ENCODE data around the gene CNGA1. TPM values are rescaled to one million over a fixed set of nuclear protein-coding genes. Genes with fewer than 3 reads are reported as not detected.

The CNGA1 gene
- total and polyA plus RNA-seq, 2 donors (not counting 3 experiments of a cell fraction or from before 2014, with no cell fraction given) = not detected

GRCh38 chr4:48043504-48043903 lies 27.0 kb upstream of the CNGA1 start:
- no TSS peak for BruUV-seq (replicated peaks)

DNA sequence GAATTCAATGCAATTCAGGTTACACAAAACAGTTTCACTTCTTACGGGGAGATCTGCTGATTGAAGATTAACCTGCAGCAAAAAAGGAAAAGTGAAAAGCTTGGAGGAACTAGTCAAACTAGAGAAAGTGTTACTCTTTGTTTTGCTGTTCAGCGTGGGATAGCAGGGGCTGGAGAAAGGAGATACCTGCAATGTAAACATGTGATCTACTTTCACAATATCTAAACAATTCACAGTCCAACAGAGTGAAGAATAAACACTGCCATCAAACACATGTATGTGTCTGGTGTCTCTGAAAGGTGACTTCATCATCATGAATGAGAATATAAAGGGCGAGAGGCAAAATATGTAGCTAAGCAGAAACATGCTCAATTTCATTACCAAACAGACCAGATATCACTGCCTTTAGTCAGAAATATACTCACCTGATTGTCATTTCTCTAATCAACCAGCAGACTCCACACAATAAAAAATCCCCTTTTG lies 26.5 kb upstream of the CNGA1 start:
- Histone ChIP-seq H3K9me1 (replicated peaks; ENCODE audit: control insufficient read depth, extremely low read depth, insufficient read depth, low read length) (no peaks in the 10 kb centered on the region), H4K20me1 (replicated peaks; ENCODE audit: control insufficient read depth, extremely low read depth, insufficient read depth, low read length) (no peaks in the 10 kb centered on the region), H3K36me3 (ENCODE audit: control insufficient read depth in 2 of 2, extremely low read depth in 1 of 2, insufficient read depth in 2 of 2, low read length in 2 of 2) (no peaks in the 10 kb centered on the region), H3K27ac (ENCODE audit: insufficient read depth, low read depth, low read length) (no peak overlapping the region), H3K9ac (replicated peaks; ENCODE audit: extremely low read depth, insufficient read depth, low read length) (no peak overlapping the region), H3K27me3 (ENCODE audit: control insufficient read depth in 2 of 2, insufficient read depth in 2 of 2, low read length in 2 of 2) (peaks cover 3 to 13% of the 10 kb centered on the region in 2 experiments), H3K4me2 (ENCODE audit: insufficient read depth, low read length) (no peak overlapping the region), H3K4me1 (ENCODE audit: control insufficient read depth, extremely low read depth, insufficient read depth, low read length) (no peaks in the 10 kb centered on the region), H3K79me2 (ENCODE audit: control insufficient read depth, insufficient read depth, low read length) (no peaks in the 10 kb centered on the region), H3K9me3 (replicated peaks; ENCODE audit: control insufficient read depth, insufficient read depth, low read length) (no peaks in the 10 kb centered on the region), H2AFZ (ENCODE audit: low read depth, low read length) (no peak overlapping the region), H3K4me3 (replicated peaks in 1 of 3; ENCODE audit: insufficient read depth in 1 of 3, low read depth in 1 of 3, low read length in 3 of 3) (no peak overlapping the region)
- TF ChIP-seq MYC (IDR thresholded peaks at IDR 0.05; ENCODE audit: low read depth, low read length) (no peak), JUN (IDR thresholded peaks at IDR 0.05; ENCODE audit: borderline replicate concordance, insufficient read depth, insufficient read length, low read depth) (no peak), GATA2 (IDR thresholded peaks at IDR 0.05; ENCODE audit: insufficient read depth, insufficient read length, low read depth, low read length) (no peak), EZH2 (IDR thresholded peaks at IDR 0.05; ENCODE audit: borderline replicate concordance, low read depth, low read length, severe bottlenecking) (no peak), POLR2A (IDR thresholded peaks at IDR 0.05; ENCODE audit: low read depth, low read length) (no peak), POLR2AphosphoS5 (IDR thresholded peaks at IDR 0.05; ENCODE audit: insufficient read depth, low read depth, low read length) (no peak), FOS (IDR thresholded peaks at IDR 0.05; ENCODE audit: borderline replicate concordance, insufficient read depth, low read length) (no peak)
- TF ChIP-seq, protein P1, sequence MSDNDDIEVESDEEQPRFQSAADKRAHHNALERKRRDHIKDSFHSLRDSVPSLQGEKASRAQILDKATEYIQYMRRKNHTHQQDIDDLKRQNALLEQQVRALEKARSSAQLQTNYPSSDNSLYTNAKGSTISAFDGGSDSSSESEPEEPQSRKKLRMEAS (IDR thresholded peaks at IDR 0.05; ENCODE audit: insufficient read depth, insufficient read length) = no peak
- TF ChIP-seq, protein P2, sequence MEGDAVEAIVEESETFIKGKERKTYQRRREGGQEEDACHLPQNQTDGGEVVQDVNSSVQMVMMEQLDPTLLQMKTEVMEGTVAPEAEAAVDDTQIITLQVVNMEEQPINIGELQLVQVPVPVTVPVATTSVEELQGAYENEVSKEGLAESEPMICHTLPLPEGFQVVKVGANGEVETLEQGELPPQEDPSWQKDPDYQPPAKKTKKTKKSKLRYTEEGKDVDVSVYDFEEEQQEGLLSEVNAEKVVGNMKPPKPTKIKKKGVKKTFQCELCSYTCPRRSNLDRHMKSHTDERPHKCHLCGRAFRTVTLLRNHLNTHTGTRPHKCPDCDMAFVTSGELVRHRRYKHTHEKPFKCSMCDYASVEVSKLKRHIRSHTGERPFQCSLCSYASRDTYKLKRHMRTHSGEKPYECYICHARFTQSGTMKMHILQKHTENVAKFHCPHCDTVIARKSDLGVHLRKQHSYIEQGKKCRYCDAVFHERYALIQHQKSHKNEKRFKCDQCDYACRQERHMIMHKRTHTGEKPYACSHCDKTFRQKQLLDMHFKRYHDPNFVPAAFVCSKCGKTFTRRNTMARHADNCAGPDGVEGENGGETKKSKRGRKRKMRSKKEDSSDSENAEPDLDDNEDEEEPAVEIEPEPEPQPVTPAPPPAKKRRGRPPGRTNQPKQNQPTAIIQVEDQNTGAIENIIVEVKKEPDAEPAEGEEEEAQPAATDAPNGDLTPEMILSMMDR (IDR thresholded peaks at IDR 0.05; ENCODE audit: extremely low read depth in 1 of 2, insufficient read depth in 1 of 2, low read depth in 1 of 2, low read length in 2 of 2) = no peak
- FAIRE-seq = no peak
- intact Hi-C loops (cut with micrococcal nuclease) (no loop called here), dilution Hi-C loops (cut with MboI; ENCODE audit: extremely low pct_ligation_motif_present, low sequenced_read_pairs) (no loop called here)
- no TSS peak for BruUV-seq (replicated peaks)
- CTCF ChIA-PET = interaction anchor here (1.1 to 1.6 kb wide), 2 partner anchors 9 to 66 kb away, joined by 3 to 9 read pairs; no protein-coding TSS in a partner anchor
- POLR2A ChIA-PET = no interaction called here
- DNase-seq (ENCODE audit: low read depth, low spot score) = no peak

More at GRCh38 chr4:48043504-48043903, 27.0 kb upstream of the CNGA1 start:
- Histone ChIP-seq H3K4me1 (ENCODE audit: control insufficient read depth, extremely low read depth, insufficient read depth, low read length) (no peaks in the 10 kb centered on the region), H3K36me3 (ENCODE audit: control insufficient read depth in 2 of 2, extremely low read depth in 1 of 2, insufficient read depth in 2 of 2, low read length in 2 of 2) (no peaks in the 10 kb centered on the region), H4K20me1 (replicated peaks; ENCODE audit: control insufficient read depth, extremely low read depth, insufficient read depth, low read length) (no peaks in the 10 kb centered on the region), H3K27me3 (ENCODE audit: control insufficient read depth in 2 of 2, insufficient read depth in 2 of 2, low read length in 2 of 2) (peaks cover 3 to 13% of the 10 kb centered on the region in 2 experiments), H3K4me2 (ENCODE audit: insufficient read depth, low read length) (no peak overlapping the region), H3K79me2 (ENCODE audit: control insufficient read depth, insufficient read depth, low read length) (no peaks in the 10 kb centered on the region), H3K27ac (ENCODE audit: insufficient read depth, low read depth, low read length) (no peak overlapping the region), H3K4me3 (replicated peaks in 1 of 3; ENCODE audit: insufficient read depth in 1 of 3, low read depth in 1 of 3, low read length in 3 of 3) (no peak overlapping the region), H3K9ac (replicated peaks; ENCODE audit: extremely low read depth, insufficient read depth, low read length) (no peak overlapping the region), H3K9me1 (replicated peaks; ENCODE audit: control insufficient read depth, extremely low read depth, insufficient read depth, low read length) (no peaks in the 10 kb centered on the region), H3K9me3 (replicated peaks; ENCODE audit: control insufficient read depth, insufficient read depth, low read length) (no peaks in the 10 kb centered on the region), H2AFZ (ENCODE audit: low read depth, low read length) (no peak overlapping the region)
- ChIA-PET CTCF (interaction anchor here (1.1 to 1.6 kb wide), 2 partner anchors 9 to 66 kb away, joined by 3 to 9 read pairs; no protein-coding TSS in a partner anchor), POLR2A (no interaction called here)
- dilution Hi-C loops (cut with MboI; ENCODE audit: extremely low pct_ligation_motif_present, low sequenced_read_pairs) (no loop called here), intact Hi-C loops (cut with micrococcal nuclease) (no loop called here)
- FAIRE-seq (no peak), DNase-seq (ENCODE audit: low read depth, low spot score) (no peak)
- TF ChIP-seq POLR2AphosphoS5 (IDR thresholded peaks at IDR 0.05; ENCODE audit: insufficient read depth, low read depth, low read length) (no peak), EZH2 (IDR thresholded peaks at IDR 0.05; ENCODE audit: borderline replicate concordance, low read depth, low read length, severe bottlenecking) (no peak), FOS (IDR thresholded peaks at IDR 0.05; ENCODE audit: borderline replicate concordance, insufficient read depth, low read length) (no peak), JUN (IDR thresholded peaks at IDR 0.05; ENCODE audit: borderline replicate concordance, insufficient read depth, insufficient read length, low read depth) (no peak)
